Bronchial epithelial cell (primary cell): ENCODE measurements around the gene OTOS. TPM values are rescaled to one million over a fixed set of nuclear protein-coding genes. Genes with fewer than 3 reads are reported as not detected.
A peak's percentile ranks its signal among the peaks of the same experiment; 100 is the strongest.

ENCODE experiments used
- DNase-seq: peaks from one replicate; pipeline ENCODE4 v3.0.0-alpha.2; 2010; ENCODE audit warnings: low read depth
- FAIRE-seq: peaks from 2 replicates; lab custom pipeline; 2011; peaks lifted over from hg19 to GRCh38; lab: Jason Lieb, UNC
- H3K27me3 ChIP-seq: 2 replicates; pipeline ENCODE4 v1.5.1; 2011; ENCODE audit warnings: low read length; ENCODE audit not compliant: control insufficient read depth, insufficient read depth
- H3K36me3 ChIP-seq: 2 replicates; pipeline ENCODE4 v1.5.1; 2011; ENCODE audit warnings: low read length; ENCODE audit not compliant: control insufficient read depth, insufficient read depth
- H3K4me3 ChIP-seq: 2 replicates; pipeline ENCODE4 v1.5.1; 2011; ENCODE audit warnings: mild to moderate bottlenecking, low read depth, low read length, control low read depth
- total RNA-seq: library from RNA; depleted of rRNA; stranded (reverse); fragments of >200 nt; gene quantifications from 2 replicates; pipeline ENCODE4 v1.2.1, GENCODE V29; 2014
- TF ChIP-seq, protein P1 (sequence below): IDR thresholded peaks from 2 replicates; pipeline ENCODE4 v1.5.1; 2011; ENCODE audit warnings: mild to moderate bottlenecking, moderate library complexity, low read length, control low read depth, inconsistent platforms; ENCODE audit not compliant: insufficient read depth, severe bottlenecking

Gene OTOS
- total RNA-seq, 1 donor from 2014 or later, result not detected

DNA sequence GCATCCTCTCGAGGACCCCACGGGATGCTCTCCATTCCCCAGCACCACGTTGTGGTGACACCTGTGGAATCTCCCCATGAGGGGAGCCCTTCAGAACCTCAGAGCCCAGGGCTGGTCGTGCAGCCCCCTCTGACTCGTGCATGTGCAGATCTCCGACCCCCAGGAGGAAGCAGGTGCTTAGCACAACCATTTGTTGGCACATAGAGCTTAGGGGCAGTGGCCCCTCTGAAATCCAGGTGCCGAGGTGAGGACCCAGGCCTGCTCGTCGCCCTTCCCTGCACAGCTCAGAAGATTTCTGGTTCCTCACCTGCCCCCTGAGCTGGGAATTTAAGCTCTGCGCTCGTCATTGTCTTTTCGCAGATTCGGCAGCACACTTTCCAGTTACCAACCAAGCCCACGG, 1.3 kb upstream of the OTOS start:
- Histone ChIP-seq H3K4me3 (no peak overlapping the region), H3K36me3 (no peaks in the 10 kb centered on the region), H3K27me3 (no peaks in the 10 kb centered on the region)
- no peak for DNase-seq
- TF ChIP-seq, protein P1, sequence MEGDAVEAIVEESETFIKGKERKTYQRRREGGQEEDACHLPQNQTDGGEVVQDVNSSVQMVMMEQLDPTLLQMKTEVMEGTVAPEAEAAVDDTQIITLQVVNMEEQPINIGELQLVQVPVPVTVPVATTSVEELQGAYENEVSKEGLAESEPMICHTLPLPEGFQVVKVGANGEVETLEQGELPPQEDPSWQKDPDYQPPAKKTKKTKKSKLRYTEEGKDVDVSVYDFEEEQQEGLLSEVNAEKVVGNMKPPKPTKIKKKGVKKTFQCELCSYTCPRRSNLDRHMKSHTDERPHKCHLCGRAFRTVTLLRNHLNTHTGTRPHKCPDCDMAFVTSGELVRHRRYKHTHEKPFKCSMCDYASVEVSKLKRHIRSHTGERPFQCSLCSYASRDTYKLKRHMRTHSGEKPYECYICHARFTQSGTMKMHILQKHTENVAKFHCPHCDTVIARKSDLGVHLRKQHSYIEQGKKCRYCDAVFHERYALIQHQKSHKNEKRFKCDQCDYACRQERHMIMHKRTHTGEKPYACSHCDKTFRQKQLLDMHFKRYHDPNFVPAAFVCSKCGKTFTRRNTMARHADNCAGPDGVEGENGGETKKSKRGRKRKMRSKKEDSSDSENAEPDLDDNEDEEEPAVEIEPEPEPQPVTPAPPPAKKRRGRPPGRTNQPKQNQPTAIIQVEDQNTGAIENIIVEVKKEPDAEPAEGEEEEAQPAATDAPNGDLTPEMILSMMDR, result no peak
- FAIRE-seq, result no peak

DNA sequence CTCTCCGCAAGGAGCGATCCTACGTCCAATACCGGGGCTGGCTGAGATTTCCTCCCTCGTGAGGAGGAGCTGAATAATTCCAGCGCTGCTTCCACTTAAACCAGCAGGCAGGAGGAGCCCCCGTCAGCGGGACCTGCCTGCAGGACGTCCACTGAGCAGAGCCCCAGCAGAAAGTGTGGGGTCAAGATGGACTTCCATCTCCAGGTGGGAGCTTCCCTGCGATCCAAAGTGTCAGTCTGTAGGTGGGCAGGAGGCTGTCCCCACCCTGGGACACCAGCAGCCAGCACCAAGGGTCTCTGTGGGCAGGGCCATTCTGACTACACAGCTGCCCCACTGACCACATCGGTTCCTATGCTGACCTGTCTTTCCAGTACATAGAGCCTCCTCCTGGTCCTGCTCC, 462 bp upstream of the OTOS start:
- FAIRE-seq (no peak), DNase-seq (no peak)
- no peak overlapping the region for H3K4me3 ChIP-seq
- H3K36me3 ChIP-seq, result no peaks in the 10 kb centered on the region
- TF ChIP-seq, protein P1, result no peak
- H3K27me3 ChIP-seq, result no peaks in the 10 kb centered on the region

DNA sequence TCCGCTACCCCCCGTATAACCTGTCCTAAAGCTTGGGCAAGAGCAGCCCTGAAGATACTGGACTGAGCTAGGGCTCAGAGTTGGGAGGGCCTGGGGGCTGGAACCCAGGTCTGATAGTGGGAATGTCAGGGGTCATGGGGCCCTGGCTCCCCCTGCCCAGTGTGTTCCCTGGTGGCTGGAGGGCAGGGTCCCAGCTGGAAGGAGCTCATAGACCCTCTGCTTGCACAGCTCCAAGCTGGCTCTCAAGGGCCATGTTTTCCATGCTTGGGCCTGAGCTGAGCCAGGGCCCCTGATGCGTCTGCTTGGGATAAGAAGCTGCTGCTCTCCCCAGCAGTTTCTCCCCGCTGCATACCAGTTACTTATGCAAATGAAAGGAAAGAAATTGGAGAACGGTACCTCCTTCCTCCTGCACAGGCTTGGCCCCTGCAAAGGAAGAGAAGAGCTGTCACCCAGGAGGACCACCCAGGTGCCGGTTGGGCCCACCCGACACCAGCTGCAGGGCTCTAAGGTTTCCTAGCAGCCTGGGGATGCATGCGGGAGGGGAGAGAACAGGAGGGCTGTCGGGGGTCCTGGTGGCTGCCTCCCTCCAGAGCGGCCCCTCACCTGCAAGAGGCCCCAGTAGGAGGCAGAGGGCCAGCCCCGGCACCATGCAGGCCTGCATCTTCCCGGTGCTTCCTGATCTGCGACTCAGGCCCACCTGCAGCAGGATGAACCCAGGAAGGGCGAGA, 628 bp downstream of the OTOS start:
- no peak for DNase-seq
- no peak overlapping the region for H3K4me3 ChIP-seq
- TF ChIP-seq, protein P1, result no peak
- no peaks in the 10 kb centered on the region for H3K36me3 ChIP-seq
- FAIRE-seq, result no peak
- H3K27me3 ChIP-seq, result no peaks in the 10 kb centered on the region

DNA sequence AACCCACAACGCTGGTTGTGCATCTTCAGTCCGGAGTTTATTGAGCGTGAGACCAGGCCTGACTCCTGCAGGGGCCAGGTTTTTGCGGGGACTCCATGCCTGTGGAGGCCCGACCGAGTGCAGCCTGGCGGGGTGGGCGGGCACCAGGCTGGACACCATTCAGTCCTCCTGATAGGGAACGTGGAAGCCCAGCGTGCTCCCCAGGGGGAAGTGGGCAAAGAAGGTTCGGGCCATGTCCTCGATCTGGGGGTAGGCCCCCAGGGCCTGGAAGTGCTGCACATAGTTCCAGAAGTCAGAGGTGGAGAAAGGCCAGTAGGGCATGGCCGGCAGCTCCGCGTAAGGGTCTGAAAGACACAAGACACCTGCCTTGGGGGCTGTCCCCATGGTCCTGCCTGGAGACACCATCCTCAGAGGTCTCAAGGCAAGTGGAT, 1.4 kb downstream of the OTOS start:
- Histone ChIP-seq H3K4me3 (no peak overlapping the region), H3K36me3 (no peaks in the 10 kb centered on the region), H3K27me3 (no peaks in the 10 kb centered on the region)
- FAIRE-seq (no peak), DNase-seq (no peak)
- TF ChIP-seq, protein P1, result no peak

DNA sequence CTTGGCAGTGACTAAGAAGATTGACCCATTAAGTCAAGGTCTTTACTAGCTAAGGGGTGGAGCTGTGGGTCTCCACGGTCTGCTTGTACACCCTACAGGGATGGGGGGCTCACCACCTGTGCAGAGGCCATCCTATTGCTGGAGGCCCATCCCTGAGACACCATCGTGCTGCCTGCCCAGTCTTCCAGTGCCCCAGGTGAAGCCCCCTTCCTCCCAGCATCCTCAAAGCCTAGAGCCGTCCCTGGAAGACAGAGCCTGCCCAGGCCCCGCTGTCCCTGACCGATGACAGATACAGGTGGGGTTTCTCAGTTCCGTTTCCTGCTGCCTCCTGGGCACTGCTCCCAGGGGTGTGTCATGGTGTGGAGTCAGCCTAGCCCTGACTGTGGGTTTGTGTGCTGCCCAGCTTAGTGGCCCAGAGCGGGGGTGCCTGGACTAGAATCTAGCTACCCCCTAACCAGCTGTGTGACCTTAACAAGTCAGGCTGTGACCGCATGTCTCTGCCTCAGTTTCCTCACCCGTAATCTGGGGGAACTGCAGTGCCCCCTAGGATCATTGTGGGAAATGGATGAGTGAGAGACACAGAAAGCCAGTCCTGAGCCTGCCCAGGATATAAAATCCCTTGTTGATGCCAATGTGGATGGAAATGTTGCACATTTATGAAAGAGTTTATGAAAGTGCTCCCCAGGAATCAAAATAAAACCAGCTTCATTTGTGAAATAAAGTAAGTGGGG, 2.0 kb downstream of the OTOS start:
- H3K4me3 ChIP-seq, result no peak overlapping the region
- FAIRE-seq (no peak), DNase-seq (peak; percentile 64)
- TF ChIP-seq, protein P1, result no peak
- no peaks in the 10 kb centered on the region for H3K27me3 ChIP-seq
- H3K36me3 ChIP-seq, result peaks cover 2% of the 10 kb centered on the region
